Nucleus accumbens (tissue), 56 donors: ENCODE results near the gene SLC16A1.
A peak's percentile ranks its signal among the peaks of the same experiment; 100 is the strongest.
"Not testable (repeated sequence)": the region's sequence is repeated elsewhere in the genome, so short reads cannot be mapped to it uniquely, and the experiment has no call there.

Experiments
- DNase-seq, 56 donors: peaks; one replicate each; lab custom pipeline; 2025; lab: John Stamatoyannopoulos, UW

SLC16A1 gene

GRCh38 chr1:112929979-112930378, 26.0 kb downstream of the SLC16A1 start:
- DNase-seq, result no peak

- no peak for DNase-seq
These were observed 28.5 kb downstream of the SLC16A1 start for GRCh38 chr1:112927462-112927990.

- no peak for DNase-seq
These were observed 29.1 kb downstream of the SLC16A1 start for GRCh38 chr1:112926858-112927257.

- no peak for DNase-seq
These were observed 31.0 kb downstream of the SLC16A1 start for GRCh38 chr1:112925015-112925414.

- DNase-seq, result no peak
These were observed 32.0 kb downstream of the SLC16A1 start for GRCh38 chr1:112923959-112924349.

- no peak for DNase-seq
These were observed 32.6 kb downstream of the SLC16A1 start for GRCh38 chr1:112923234-112923958.

GRCh38 chr1:112911506-112912220, 44.3 kb downstream of the SLC16A1 start:
- no peak for DNase-seq

- no peak for DNase-seq
These were observed 46.1 kb downstream of the SLC16A1 start for GRCh38 chr1:112909847-112910246.

DNA sequence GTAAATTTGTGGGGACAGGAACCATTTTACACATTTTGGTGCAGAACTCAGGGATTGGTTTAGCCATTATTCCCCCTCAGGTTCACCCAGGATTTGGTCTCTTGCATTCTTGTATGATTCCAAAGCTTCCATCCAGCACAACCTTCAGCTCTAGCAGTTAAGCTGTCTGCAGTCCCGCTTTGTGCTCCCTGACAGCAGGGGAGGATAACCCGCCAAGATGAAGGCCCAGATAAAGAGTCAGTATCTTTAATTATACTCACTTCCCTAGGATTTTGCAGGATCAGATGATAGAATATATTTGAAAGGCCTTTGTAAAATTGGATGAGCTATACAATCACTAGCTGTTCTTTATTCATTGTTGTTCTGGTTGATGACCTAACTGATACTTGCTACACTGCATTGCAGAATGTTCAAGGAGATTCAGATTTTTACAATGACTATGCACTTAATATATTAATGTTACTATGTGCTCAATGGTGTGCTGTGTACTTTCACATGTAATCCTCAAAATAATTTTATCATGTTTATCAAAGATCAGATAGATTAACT, 49.8 kb downstream of the SLC16A1 start:
- DNase-seq, result peak in 1 of 56 donors; percentile 9

DNA sequence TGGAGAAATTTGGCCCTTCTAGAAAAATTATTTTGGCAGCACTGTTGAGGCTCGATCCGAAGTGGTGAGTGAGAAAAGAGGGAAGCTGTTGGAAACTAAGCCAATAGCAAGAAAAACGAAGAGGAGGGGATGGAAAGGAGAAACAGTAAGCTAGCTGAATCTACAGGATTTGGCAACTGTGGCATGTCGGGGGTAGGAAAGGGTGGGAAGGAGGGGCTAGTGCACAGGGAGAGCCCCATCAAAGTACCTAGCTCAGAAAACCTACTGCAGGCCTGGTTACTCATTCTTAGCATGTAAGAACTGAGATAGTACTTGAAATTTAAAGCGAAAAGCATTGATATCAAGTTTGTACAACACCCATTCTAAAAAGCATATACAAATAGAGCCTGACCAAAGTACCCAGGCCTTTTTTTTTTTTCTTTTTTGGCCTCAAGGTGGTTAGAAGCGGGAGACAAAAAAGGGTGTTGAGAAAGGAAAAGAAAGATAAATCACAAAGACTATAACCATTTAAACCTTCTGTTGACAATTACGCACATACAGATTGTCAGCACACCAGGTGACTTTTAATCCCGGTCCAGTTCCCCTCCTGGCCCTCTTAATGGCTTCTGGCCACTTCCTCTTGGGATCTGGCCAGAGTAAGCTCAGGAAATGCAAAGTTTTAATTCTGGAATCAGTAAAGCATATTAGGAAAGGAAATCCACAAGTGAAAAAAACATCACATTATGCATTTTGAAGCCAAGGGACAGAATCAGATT, 50.4 kb downstream of the SLC16A1 start:
- no peak for DNase-seq

GRCh38 chr1:112904831-112905261, 51.1 kb downstream of the SLC16A1 start:
- no peak for DNase-seq

- DNase-seq, result peak in 1 of 56 donors; percentile 7
These were observed 51.7 kb downstream of the SLC16A1 start for GRCh38 chr1:112904071-112904830.

- DNase-seq, result no peak
These were observed 53.8 kb downstream of the SLC16A1 start for GRCh38 chr1:112902221-112902620.

GRCh38 chr1:112901387-112901786, 54.6 kb downstream of the SLC16A1 start:
- no peak for DNase-seq

GRCh38 chr1:112896783-112897182, 59.2 kb downstream of the SLC16A1 start:
- DNase-seq, result no peak

- DNase-seq, result no peak
These were observed 61.4 kb downstream of the SLC16A1 start for GRCh38 chr1:112894561-112895011.

- DNase-seq, result no peak
These were observed 62.0 kb downstream of the SLC16A1 start for GRCh38 chr1:112894010-112894292.

DNA sequence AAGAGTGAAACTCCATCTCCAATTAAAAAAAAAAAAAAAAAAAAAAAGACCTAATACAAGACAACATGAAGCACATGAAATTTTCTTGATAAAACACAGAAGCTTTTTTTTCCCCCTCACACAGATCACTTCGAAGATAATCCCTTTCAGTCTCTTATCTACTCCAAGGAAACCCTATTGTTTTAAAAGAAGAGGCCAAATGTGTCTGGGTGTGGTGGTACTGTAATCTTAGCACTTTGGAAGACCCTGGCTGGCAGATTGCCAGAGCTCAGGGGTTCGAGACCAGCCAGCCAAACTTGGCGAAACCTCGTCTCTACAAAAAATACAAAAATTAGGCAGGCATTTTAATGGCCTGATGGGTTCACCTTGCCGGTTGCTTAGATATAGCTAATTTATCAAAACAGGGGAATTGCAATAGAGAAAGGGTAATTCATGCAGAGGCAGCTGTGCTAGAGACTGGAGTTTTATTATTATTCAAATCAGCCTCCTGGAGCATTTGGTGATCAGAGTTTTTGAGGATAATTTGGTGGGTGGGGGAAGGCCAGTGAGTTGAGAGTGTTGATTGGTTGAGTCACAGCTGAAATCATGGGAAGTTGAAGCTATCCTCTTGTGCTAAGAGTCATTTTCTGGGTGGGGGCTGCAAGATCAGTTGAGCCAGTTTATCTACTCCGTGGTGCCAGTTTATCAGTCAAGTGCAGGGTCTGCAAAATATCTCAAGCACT, 62.5 kb downstream of the SLC16A1 start:
- no peak for DNase-seq

DNA sequence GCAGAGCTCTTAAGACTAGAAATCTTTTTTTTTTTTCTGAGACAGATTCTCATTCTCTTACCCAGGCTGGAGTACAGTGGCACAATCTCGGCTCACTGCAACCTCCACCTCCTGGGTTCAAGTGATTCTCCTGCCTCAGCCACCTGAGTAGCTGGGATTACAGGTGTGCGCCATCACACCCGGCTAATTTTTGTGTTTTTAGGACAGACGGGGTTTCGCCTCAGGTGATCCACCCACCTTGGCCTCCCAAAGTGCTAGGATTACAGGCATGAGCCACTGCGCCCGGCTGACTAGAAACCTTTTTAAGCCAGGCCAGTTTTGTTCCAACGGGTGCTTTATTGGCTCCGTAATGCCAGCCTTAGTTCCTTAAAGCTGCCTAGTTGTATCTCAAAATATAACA, 66.1 kb downstream of the SLC16A1 start:
- not testable (repeated sequence) for DNase-seq
